ENCODE data around the gene SPATS2L.

SPATS2L gene

GRCh38 chr2:200352636-200353035, 46.1 kb downstream of the SPATS2L start:
- no peak for DNase-seq

GRCh38 chr2:200353120-200353519, 46.6 kb downstream of the SPATS2L start:
- no peak for DNase-seq

GRCh38 chr2:200353874-200354273, 47.4 kb downstream of the SPATS2L start:
- no peak for DNase-seq

GRCh38 chr2:200354833-200355751, 48.6 kb downstream of the SPATS2L start:
- no peak for DNase-seq

- DNase-seq = no peak
These were observed 49.8 kb downstream of the SPATS2L start for GRCh38 chr2:200356321-200356720.

- no peak for DNase-seq
These were observed 50.4 kb downstream of the SPATS2L start for GRCh38 chr2:200356857-200357384.

- DNase-seq = no peak
These were observed 51.4 kb downstream of the SPATS2L start for GRCh38 chr2:200357845-200358244.

GRCh38 chr2:200359552-200359951, 53.1 kb downstream of the SPATS2L start:
- DNase-seq = no peak

GRCh38 chr2:200360364-200360763, 53.9 kb downstream of the SPATS2L start:
- no peak for DNase-seq

- DNase-seq = no peak
These were observed 55.9 kb downstream of the SPATS2L start for GRCh38 chr2:200362202-200362917.

- DNase-seq = no peak
These were observed 56.8 kb downstream of the SPATS2L start for GRCh38 chr2:200363279-200363678.

- DNase-seq = no peak
These were observed 57.6 kb downstream of the SPATS2L start for GRCh38 chr2:200364142-200364541.

GRCh38 chr2:200364620-200365019, 58.1 kb downstream of the SPATS2L start:
- DNase-seq = no peak

- no peak for DNase-seq
These were observed 58.7 kb downstream of the SPATS2L start for GRCh38 chr2:200365209-200365608.

GRCh38 chr2:200367155-200367554, 60.7 kb downstream of the SPATS2L start:
- DNase-seq = no peak

- no peak for DNase-seq
These were observed 63.4 kb downstream of the SPATS2L start for GRCh38 chr2:200369886-200370285.

- no peak for DNase-seq
These were observed 66.7 kb downstream of the SPATS2L start for GRCh38 chr2:200373231-200373630.

- peak; percentile 64 for DNase-seq
These were observed 67.5 kb downstream of the SPATS2L start for GRCh38 chr2:200373973-200374416.

- peak; percentile 30 for DNase-seq
These were observed 70.2 kb downstream of the SPATS2L start for GRCh38 chr2:200376513-200377354.

GRCh38 chr2:200377355-200378336, 71.2 kb downstream of the SPATS2L start:
- no peak for DNase-seq

- DNase-seq = no peak
These were observed 72.3 kb downstream of the SPATS2L start for GRCh38 chr2:200378652-200379290.
